GM23338 (cell line): Measurements from ENCODE around the gene CASP1. TPM values are rescaled to one million over a fixed set of nuclear protein-coding genes. Genes with fewer than 3 reads are reported as not detected.
A peak's percentile ranks its signal among the peaks of the same experiment; 100 is the strongest.

Source experiments
- ATAC-seq: fragments of 200-7000 bp; cut with Tn5 transposase; 3 replicates; pipeline ENCODE4 v1.9.1; 2020
- DNase-seq: peaks from one replicate; pipeline ENCODE4 v3.0.0-alpha.2; 2015; ENCODE audit warnings: low spot score
- H2AFZ ChIP-seq: fragments of 200-600 bp; sonication (generic); 2 replicates; pipeline ENCODE4 v1.8.0; 2016; ENCODE audit warnings: antibody characterized with exemption, mild to moderate bottlenecking, moderate library complexity
- H3F3A ChIP-seq: fragments of 200-600 bp; sonication (generic); replicated peaks from 2 replicates; pipeline ENCODE4 v1.8.0; 2017; ENCODE audit warnings: antibody characterized with exemption, mixed run types, low read depth
- H3K27ac ChIP-seq: fragments of 200-600 bp; sonication (generic); 2 replicates; pipeline ENCODE4 v1.6.1; 2016; ENCODE audit warnings: low read depth
- H3K27me3 ChIP-seq: fragments of 200-600 bp; sonication (generic); 2 replicates; pipeline ENCODE4 v1.8.0; 2016; ENCODE audit warnings: mild to moderate bottlenecking, mixed run types, moderate library complexity; ENCODE audit not compliant: insufficient read depth
- H3K36me3 ChIP-seq: fragments of 200-600 bp; sonication (generic); 2 replicates; pipeline ENCODE4 v1.8.0; 2016; ENCODE audit warnings: mild to moderate bottlenecking; ENCODE audit not compliant: insufficient read depth
- H3K4me1 ChIP-seq: fragments of 200-600 bp; sonication (generic); 2 replicates; pipeline ENCODE4 v1.8.0; 2016; ENCODE audit warnings: mild to moderate bottlenecking, moderate library complexity; ENCODE audit not compliant: insufficient read depth
- H3K4me2 ChIP-seq: fragments of 200-600 bp; sonication (generic); 2 replicates; pipeline ENCODE4 v1.7.1; 2017; ENCODE audit warnings: mixed run types
- H3K4me3 ChIP-seq: fragments of 200-600 bp; sonication (generic); 2 replicates; pipeline ENCODE4 v1.6.1; 2016; ENCODE audit warnings: mixed run types
- H3K79me2 ChIP-seq: fragments of 200-600 bp; sonication (generic); replicated peaks from 2 replicates; pipeline ENCODE4 v1.8.0; 2017; ENCODE audit warnings: mild to moderate bottlenecking; ENCODE audit not compliant: insufficient read depth
- H3K9me2 ChIP-seq: fragments of 200-600 bp; sonication (generic); 2 replicates; pipeline ENCODE4 v1.8.0; 2017; ENCODE audit not compliant: insufficient read depth
- H4K20me1 ChIP-seq: fragments of 200-600 bp; sonication (generic); replicated peaks from 2 replicates; pipeline ENCODE4 v1.8.0; 2017; ENCODE audit warnings: mild to moderate bottlenecking; ENCODE audit not compliant: insufficient read depth
- H3K27ac Mint-ChIP-seq: 2 replicates; pipeline ENCODE4 v1.8.0; 2020; ENCODE audit warnings: inconsistent platforms, mild to moderate bottlenecking, moderate library complexity, mixed read lengths
- H3K27me3 Mint-ChIP-seq: 3 replicates; pipeline ENCODE4 v1.8.0; 2022; ENCODE audit warnings: low read depth, mild to moderate bottlenecking, moderate library complexity, mixed read lengths, inconsistent platforms; ENCODE audit not compliant: insufficient read depth, poor library complexity
- H3K36me3 Mint-ChIP-seq: 3 replicates; pipeline ENCODE4 v1.8.0; 2021; ENCODE audit warnings: low read depth, mild to moderate bottlenecking, inconsistent platforms, moderate library complexity, mixed read lengths
- H3K4me1 Mint-ChIP-seq: 3 replicates; pipeline ENCODE4 v1.8.0; 2020; ENCODE audit warnings: mild to moderate bottlenecking, inconsistent platforms, mixed read lengths
- H3K4me3 Mint-ChIP-seq: 3 replicates; pipeline ENCODE4 v1.8.0; 2021; ENCODE audit warnings: moderate library complexity, mild to moderate bottlenecking, inconsistent platforms, mixed read lengths
- H3K9me3 Mint-ChIP-seq: 3 replicates; pipeline ENCODE4 v1.8.0; 2020; ENCODE audit warnings: moderate library complexity, mild to moderate bottlenecking, inconsistent platforms, mixed read lengths
- CREB1 ChIP-seq: fragments of 250-450 bp; sonication (Bioruptor Pico); IDR thresholded peaks from 2 replicates; pipeline ENCODE4 v1.5.0; 2020; ENCODE audit warnings: low read depth, mild to moderate bottlenecking, moderate library complexity
- EZH2 ChIP-seq: fragments of 200-600 bp; sonication (generic); IDR thresholded peaks from one replicate; pipeline ENCODE4 v1.8.0; 2017; ENCODE audit warnings: antibody characterized with exemption, mild to moderate bottlenecking, low read depth; ENCODE audit not compliant: unreplicated experiment
- EZH2phosphoT487 ChIP-seq: fragments of 200-600 bp; sonication (generic); IDR thresholded peaks from one replicate; pipeline ENCODE4 v1.8.1; 2018; ENCODE audit warnings: antibody characterized with exemption; ENCODE audit not compliant: unreplicated experiment
- POLR2AphosphoS5 ChIP-seq: IDR thresholded peaks from 2 replicates; pipeline ENCODE4 v1.6.1; 2016; ENCODE audit warnings: antibody characterized with exemption, low read depth
- STAT1 ChIP-seq: IDR thresholded peaks from one replicate; pipeline ENCODE4 v1.6.1; 2016; ENCODE audit warnings: antibody characterized with exemption; ENCODE audit not compliant: unreplicated experiment
- polyA plus RNA-seq: library from polyadenylated mRNA; unstranded; fragments of >200 nt; fragmentation: Nextera tagmentation; extraction: Ambion mirVana; gene quantifications from 2 replicates; pipeline ENCODE4 v1.2.1, GENCODE V29; 2016
- total RNA-seq: library from RNA; depleted of rRNA; stranded (reverse); fragments of >200 nt; shearing (Covaris generic); gene quantifications from 2 replicates; pipeline ENCODE4 v1.2.3, GENCODE V29; 2014
- TF ChIP-seq, protein P1 (sequence below): IDR thresholded peaks from 2 replicates; pipeline ENCODE4 v1.6.1; 2016; ENCODE audit warnings: antibody characterized with exemption
- TF ChIP-seq, protein P2 (sequence below): fragments of 250-450 bp; sonication (Bioruptor Pico); IDR thresholded peaks from 2 replicates; pipeline ENCODE4 v1.5.0; 2020; ENCODE audit warnings: mild to moderate bottlenecking, moderate library complexity

The CASP1 gene
- total and polyA plus RNA-seq, 2 experiments from 2014 or later, result 0.10 TPM; not detected in 1

DNA sequence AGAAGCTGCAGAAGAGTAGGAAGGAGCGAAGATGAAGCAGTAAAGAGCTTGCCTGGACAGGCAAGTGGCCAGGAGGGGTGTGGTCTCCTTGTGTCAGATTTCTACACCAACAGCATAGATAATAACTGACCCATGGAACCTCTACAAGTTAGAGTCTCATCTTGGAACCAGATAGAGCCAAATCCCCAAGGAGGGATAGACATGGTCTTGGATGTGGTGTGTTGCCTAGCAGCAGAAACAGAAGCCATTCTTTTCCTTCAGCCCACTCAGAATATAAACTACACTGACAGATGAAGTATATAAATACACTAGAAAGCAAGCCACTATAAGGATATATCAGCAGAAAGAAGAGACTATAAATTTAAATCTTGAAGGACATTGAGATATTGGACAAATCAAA, 14.5 kb upstream of the CASP1 start:
- Mint-ChIP-seq H3K27me3 (no peaks in the 10 kb centered on the region), H3K4me1 (no peaks in the 10 kb centered on the region), H3K9me3 (no peaks in the 10 kb centered on the region), H3K27ac (no peak overlapping the region), H3K4me3 (no peak overlapping the region), H3K36me3 (no peaks in the 10 kb centered on the region)
- Histone ChIP-seq H4K20me1 (no peaks in the 10 kb centered on the region), H2AFZ (0 out of 2 replicates have a peak overlapping the region, but pooled peaks have one; percentile 23), H3K4me2 (no peak overlapping the region), H3K27ac (no peak overlapping the region), H3K79me2 (no peaks in the 10 kb centered on the region), H3K4me3 (no peak overlapping the region), H3F3A (no peaks in the 10 kb centered on the region), H3K9me2 (peaks cover 8% of the 10 kb centered on the region), H3K27me3 (no peaks in the 10 kb centered on the region), H3K4me1 (no peaks in the 10 kb centered on the region), H3K36me3 (no peaks in the 10 kb centered on the region)
- DNase-seq (no peak), ATAC-seq (no peak)
- no peak for TF ChIP-seq POLR2AphosphoS5
- TF ChIP-seq EZH2, result no peak
- TF ChIP-seq EZH2phosphoT487, result no peak
- no peak for TF ChIP-seq CREB1 (CRISPR knock-in tag)
- TF ChIP-seq, protein P1, sequence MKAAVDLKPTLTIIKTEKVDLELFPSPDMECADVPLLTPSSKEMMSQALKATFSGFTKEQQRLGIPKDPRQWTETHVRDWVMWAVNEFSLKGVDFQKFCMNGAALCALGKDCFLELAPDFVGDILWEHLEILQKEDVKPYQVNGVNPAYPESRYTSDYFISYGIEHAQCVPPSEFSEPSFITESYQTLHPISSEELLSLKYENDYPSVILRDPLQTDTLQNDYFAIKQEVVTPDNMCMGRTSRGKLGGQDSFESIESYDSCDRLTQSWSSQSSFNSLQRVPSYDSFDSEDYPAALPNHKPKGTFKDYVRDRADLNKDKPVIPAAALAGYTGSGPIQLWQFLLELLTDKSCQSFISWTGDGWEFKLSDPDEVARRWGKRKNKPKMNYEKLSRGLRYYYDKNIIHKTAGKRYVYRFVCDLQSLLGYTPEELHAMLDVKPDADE, result no peak

DNA sequence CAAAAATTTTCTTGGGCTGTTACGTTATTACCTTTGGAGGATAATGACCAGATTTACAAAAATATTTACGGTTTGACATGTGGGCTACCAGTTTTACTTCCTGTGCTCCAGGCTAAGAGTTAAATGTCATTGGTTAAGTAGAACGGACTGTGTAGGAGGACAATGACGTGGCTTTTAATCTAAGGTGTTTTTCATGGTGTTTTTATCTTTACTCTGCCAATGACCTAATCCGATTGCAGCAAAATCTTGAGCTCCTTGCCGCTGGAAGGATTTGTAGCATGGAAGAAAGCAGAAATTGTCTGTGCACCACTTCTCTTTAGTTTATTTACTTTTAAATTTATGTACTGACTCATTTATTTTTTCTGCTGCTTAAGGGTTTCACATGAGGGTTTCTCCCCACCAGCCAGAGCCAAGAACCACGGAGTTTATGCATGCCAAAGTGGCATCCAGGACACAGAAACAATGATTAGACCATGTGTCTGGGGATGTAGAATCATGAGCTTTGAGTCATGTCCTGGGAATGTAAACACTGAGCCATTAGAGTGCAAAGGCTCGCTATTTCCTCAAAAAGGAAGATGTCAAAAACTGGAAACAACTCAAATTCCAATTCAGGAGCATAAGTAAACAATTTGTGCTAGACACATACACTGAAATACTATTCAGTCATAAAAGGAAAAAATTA, 12.1 kb upstream of the CASP1 start:
- Histone ChIP-seq H2AFZ (0 out of 2 replicates have a peak overlapping the region, but pooled peaks have one; percentile 11), H3K36me3 (no peaks in the 10 kb centered on the region), H3K4me3 (no peak overlapping the region), H3F3A (no peaks in the 10 kb centered on the region), H4K20me1 (no peaks in the 10 kb centered on the region), H3K27ac (no peak overlapping the region), H3K79me2 (no peaks in the 10 kb centered on the region), H3K9me2 (no peaks in the 10 kb centered on the region), H3K27me3 (no peaks in the 10 kb centered on the region), H3K4me2 (no peak overlapping the region), H3K4me1 (no peaks in the 10 kb centered on the region)
- Mint-ChIP-seq H3K4me3 (no peak overlapping the region), H3K27ac (0 out of 2 replicates have a peak overlapping the region, but pooled peaks have one; percentile 18), H3K9me3 (no peaks in the 10 kb centered on the region), H3K4me1 (no peaks in the 10 kb centered on the region), H3K27me3 (no peaks in the 10 kb centered on the region), H3K36me3 (no peaks in the 10 kb centered on the region)
- TF ChIP-seq STAT1, result no peak
- TF ChIP-seq, protein P2, sequence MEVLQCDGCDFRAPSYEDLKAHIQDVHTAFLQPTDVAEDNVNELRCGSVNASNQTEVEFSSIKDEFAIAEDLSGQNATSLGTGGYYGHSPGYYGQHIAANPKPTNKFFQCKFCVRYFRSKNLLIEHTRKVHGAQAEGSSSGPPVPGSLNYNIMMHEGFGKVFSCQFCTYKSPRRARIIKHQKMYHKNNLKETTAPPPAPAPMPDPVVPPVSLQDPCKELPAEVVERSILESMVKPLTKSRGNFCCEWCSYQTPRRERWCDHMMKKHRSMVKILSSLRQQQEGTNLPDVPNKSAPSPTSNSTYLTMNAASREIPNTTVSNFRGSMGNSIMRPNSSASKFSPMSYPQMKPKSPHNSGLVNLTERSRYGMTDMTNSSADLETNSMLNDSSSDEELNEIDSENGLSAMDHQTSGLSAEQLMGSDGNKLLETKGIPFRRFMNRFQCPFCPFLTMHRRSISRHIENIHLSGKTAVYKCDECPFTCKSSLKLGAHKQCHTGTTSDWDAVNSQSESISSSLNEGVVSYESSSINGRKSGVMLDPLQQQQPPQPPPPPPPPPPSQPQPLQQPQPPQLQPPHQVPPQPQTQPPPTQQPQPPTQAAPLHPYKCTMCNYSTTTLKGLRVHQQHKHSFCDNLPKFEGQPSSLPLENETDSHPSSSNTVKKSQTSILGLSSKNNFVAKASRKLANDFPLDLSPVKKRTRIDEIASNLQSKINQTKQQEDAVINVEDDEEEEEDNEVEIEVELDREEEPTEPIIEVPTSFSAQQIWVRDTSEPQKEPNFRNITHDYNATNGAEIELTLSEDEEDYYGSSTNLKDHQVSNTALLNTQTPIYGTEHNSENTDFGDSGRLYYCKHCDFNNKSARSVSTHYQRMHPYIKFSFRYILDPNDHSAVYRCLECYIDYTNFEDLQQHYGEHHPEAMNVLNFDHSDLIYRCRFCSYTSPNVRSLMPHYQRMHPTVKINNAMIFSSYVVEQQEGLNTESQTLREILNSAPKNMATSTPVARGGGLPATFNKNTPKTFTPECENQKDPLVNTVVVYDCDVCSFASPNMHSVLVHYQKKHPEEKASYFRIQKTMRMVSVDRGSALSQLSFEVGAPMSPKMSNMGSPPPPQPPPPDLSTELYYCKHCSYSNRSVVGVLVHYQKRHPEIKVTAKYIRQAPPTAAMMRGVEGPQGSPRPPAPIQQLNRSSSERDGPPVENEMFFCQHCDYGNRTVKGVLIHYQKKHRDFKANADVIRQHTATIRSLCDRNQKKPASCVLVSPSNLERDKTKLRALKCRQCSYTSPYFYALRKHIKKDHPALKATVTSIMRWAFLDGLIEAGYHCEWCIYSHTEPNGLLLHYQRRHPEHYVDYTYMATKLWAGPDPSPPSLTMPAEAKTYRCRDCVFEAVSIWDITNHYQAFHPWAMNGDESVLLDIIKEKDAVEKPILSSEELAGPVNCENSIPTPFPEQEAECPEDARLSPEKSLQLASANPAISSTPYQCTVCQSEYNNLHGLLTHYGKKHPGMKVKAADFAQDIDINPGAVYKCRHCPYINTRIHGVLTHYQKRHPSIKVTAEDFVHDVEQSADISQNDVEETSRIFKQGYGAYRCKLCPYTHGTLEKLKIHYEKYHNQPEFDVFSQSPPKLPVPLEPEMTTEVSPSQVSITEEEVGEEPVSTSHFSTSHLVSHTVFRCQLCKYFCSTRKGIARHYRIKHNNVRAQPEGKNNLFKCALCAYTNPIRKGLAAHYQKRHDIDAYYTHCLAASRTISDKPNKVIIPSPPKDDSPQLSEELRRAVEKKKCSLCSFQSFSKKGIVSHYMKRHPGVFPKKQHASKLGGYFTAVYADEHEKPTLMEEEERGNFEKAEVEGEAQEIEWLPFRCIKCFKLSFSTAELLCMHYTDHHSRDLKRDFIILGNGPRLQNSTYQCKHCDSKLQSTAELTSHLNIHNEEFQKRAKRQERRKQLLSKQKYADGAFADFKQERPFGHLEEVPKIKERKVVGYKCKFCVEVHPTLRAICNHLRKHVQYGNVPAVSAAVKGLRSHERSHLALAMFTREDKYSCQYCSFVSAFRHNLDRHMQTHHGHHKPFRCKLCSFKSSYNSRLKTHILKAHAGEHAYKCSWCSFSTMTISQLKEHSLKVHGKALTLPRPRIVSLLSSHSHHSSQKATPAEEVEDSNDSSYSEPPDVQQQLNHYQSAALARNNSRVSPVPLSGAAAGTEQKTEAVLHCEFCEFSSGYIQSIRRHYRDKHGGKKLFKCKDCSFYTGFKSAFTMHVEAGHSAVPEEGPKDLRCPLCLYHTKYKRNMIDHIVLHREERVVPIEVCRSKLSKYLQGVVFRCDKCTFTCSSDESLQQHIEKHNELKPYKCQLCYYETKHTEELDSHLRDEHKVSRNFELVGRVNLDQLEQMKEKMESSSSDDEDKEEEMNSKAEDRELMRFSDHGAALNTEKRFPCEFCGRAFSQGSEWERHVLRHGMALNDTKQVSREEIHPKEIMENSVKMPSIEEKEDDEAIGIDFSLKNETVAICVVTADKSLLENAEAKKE (CRISPR knock-in tag), result no peak
- no peak for ATAC-seq
- peak; percentile 11 for DNase-seq
